ENCODE data around the gene SLCO2B1.

Gene SLCO2B1

DNA sequence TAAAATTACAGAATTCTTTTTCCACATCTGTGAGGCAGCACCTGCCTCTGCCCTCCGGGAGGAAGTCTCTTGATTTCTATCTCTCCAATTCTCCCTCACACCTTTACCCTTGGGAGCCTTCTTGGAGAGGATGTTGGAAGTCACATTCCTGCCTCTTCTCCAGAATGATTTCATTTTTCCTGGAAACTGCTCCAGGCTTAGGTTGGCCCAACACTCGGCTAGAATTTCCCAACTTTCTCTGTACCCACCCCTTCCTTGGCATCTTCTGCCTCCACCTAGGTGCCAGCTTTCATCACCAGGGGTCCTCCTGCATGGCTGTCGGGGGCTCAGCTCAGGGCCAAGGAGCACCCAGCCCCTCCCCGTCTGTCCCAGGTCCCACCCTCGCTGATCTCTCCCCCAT, 43.2 kb downstream of the SLCO2B1 start:
- TF ChIP-seq SPI1 (IDR thresholded peaks at IDR 0.05; ENCODE audit: borderline replicate concordance, low read depth) (no peak), GABPA (IDR thresholded peaks at IDR 0.05; ENCODE audit: low read depth) (no peak), POLR2AphosphoS5 (IDR thresholded peaks at IDR 0.05; ENCODE audit: low read depth) (no peak)
- TF ChIP-seq, protein P1, sequence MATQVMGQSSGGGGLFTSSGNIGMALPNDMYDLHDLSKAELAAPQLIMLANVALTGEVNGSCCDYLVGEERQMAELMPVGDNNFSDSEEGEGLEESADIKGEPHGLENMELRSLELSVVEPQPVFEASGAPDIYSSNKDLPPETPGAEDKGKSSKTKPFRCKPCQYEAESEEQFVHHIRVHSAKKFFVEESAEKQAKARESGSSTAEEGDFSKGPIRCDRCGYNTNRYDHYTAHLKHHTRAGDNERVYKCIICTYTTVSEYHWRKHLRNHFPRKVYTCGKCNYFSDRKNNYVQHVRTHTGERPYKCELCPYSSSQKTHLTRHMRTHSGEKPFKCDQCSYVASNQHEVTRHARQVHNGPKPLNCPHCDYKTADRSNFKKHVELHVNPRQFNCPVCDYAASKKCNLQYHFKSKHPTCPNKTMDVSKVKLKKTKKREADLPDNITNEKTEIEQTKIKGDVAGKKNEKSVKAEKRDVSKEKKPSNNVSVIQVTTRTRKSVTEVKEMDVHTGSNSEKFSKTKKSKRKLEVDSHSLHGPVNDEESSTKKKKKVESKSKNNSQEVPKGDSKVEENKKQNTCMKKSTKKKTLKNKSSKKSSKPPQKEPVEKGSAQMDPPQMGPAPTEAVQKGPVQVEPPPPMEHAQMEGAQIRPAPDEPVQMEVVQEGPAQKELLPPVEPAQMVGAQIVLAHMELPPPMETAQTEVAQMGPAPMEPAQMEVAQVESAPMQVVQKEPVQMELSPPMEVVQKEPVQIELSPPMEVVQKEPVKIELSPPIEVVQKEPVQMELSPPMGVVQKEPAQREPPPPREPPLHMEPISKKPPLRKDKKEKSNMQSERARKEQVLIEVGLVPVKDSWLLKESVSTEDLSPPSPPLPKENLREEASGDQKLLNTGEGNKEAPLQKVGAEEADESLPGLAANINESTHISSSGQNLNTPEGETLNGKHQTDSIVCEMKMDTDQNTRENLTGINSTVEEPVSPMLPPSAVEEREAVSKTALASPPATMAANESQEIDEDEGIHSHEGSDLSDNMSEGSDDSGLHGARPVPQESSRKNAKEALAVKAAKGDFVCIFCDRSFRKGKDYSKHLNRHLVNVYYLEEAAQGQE (IDR thresholded peaks at IDR 0.05; ENCODE audit: insufficient replicate concordance, low read depth), result no peak
- TF ChIP-seq, protein P2, sequence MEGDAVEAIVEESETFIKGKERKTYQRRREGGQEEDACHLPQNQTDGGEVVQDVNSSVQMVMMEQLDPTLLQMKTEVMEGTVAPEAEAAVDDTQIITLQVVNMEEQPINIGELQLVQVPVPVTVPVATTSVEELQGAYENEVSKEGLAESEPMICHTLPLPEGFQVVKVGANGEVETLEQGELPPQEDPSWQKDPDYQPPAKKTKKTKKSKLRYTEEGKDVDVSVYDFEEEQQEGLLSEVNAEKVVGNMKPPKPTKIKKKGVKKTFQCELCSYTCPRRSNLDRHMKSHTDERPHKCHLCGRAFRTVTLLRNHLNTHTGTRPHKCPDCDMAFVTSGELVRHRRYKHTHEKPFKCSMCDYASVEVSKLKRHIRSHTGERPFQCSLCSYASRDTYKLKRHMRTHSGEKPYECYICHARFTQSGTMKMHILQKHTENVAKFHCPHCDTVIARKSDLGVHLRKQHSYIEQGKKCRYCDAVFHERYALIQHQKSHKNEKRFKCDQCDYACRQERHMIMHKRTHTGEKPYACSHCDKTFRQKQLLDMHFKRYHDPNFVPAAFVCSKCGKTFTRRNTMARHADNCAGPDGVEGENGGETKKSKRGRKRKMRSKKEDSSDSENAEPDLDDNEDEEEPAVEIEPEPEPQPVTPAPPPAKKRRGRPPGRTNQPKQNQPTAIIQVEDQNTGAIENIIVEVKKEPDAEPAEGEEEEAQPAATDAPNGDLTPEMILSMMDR (IDR thresholded peaks at IDR 0.05; ENCODE audit: insufficient read depth, low read length), result no peak
- Histone ChIP-seq H3K27me3 (ENCODE audit: insufficient read depth, poor library complexity, severe bottlenecking) (no peaks in the 10 kb centered on the region), H3K4me3 (replicated peaks; ENCODE audit: insufficient read depth, low read length) (no peak overlapping the region), H3K27ac (replicated peaks) (no peak overlapping the region)
- no peak for DNase-seq (ENCODE audit: low read depth in 1 of 2, low spot score in 1 of 2)

DNA sequence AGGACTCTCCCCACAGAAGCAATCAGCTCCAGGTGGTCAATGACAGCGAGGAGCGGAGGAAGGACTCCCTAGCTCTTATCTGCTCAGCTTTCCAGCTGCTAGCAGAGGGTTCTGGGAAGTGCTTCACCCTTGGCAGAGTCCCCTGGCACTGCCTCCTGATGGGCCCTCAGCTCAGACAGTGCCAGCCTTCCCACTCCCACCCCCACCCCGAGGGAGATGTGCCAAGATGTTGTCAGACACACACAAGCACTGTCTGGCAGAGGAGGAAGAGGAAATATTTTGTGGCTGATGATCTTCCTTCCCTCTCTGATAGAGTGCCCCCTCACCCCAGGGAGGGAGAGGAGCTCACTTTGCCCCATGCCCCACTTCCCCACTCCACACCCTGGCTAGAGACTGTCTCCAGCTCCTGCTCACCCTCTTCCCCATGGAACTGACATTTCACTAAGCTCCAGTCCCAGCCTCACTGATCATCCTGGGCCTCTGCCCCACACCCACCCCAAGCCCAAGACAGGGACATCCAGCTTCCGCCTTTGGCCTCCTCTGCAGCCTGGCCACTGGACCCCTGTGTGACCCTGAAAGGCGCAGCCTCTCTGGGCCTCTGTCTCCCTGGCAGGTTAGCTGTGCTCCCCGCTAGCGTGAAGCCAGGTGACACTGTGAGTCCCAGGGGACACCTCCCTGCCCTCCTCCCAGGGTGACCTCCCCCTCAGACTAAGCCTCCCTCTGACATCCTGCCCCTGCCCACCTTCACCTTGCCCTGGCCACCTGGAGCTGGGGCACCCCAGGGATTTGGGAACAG, 44.5 kb downstream of the SLCO2B1 start:
- TF ChIP-seq POLR2AphosphoS5 (IDR thresholded peaks at IDR 0.05; ENCODE audit: low read depth), result no peak
- no peak for DNase-seq (ENCODE audit: low read depth in 1 of 2, low spot score in 1 of 2)
- Histone ChIP-seq H3K27ac (replicated peaks) (no peak overlapping the region), H3K4me3 (replicated peaks; ENCODE audit: insufficient read depth, low read length) (no peak overlapping the region), H3K27me3 (ENCODE audit: insufficient read depth, poor library complexity, severe bottlenecking) (no peaks in the 10 kb centered on the region)

DNA sequence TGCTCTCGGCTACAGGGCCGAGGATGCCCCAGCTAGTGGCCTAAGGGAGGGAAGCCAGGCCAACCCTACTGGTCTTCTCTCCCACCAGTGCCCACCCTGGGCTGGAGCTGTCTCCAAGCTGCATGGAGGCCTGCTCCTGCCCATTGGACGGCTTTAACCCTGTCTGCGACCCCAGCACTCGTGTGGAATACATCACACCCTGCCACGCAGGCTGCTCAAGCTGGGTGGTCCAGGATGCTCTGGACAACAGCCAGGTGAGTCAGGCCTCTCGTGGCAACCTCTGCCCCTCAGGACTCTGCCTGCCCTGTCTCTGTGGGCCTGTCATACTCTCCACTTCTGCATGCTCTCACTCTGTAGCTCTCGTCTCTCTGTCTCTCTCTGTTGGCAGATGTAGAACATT, 45.5 kb downstream of the SLCO2B1 start:
- no peaks in the 10 kb centered on the region for H3K27me3 ChIP-seq (ENCODE audit: insufficient read depth, poor library complexity, severe bottlenecking)

More for the DNA sequence above, 45.5 kb downstream of the SLCO2B1 start:
- H3K27ac ChIP-seq (replicated peaks), result no peak overlapping the region
- H3K4me3 ChIP-seq (replicated peaks; ENCODE audit: insufficient read depth, low read length), result no peak overlapping the region
- no peak for DNase-seq (ENCODE audit: low read depth in 1 of 2, low spot score in 1 of 2)
- TF ChIP-seq GABPA (IDR thresholded peaks at IDR 0.05; ENCODE audit: low read depth) (no peak), SPI1 (IDR thresholded peaks at IDR 0.05; ENCODE audit: borderline replicate concordance, low read depth) (no peak), POLR2AphosphoS5 (IDR thresholded peaks at IDR 0.05; ENCODE audit: low read depth) (no peak)
- TF ChIP-seq, protein P1 (IDR thresholded peaks at IDR 0.05; ENCODE audit: insufficient replicate concordance, low read depth), result no peak
- TF ChIP-seq, protein P2 (IDR thresholded peaks at IDR 0.05; ENCODE audit: insufficient read depth, low read length), result no peak

Data from HL-60 (cell line).